Measurements from ENCODE around the gene ZNF134. TPM values are rescaled to one million over a fixed set of nuclear protein-coding genes. Genes with fewer than 3 reads are reported as not detected.

ZNF134 gene
- total and polyA plus RNA-seq, 12 donors = 3.2 to 25.2 (median 18.9) TPM

GRCh38 chr19:57671124-57671895 lies 57.3 kb downstream of the ZNF134 start:
- TF ChIP-seq POLR2A (IDR thresholded peaks at IDR 0.05) (no peak), CTCF (IDR thresholded peaks at IDR 0.05) (no peak)
- no peaks in the 10 kb centered on the region for H3K27me3 ChIP-seq
- no peaks in the 10 kb centered on the region for H3K36me3 ChIP-seq (replicated peaks in 1 of 2)
- intact Hi-C loops (cut with DNase I) = no loop called here
- H3K4me1 ChIP-seq (replicated peaks in 1 of 2) = no peaks in the 10 kb centered on the region
- DNase-seq = no peak
- 57 to 69% (median 63%) methylated on average over 7 of the region's 7 CpGs for WGBS, 4 donors
- no peak overlapping the region for H3K27ac ChIP-seq
- H3K4me3 ChIP-seq = no peak overlapping the region
- H3K9me3 ChIP-seq (replicated peaks in 1 of 3) = no peaks in the 10 kb centered on the region

GRCh38 chr19:57672466-57672865 lies 58.4 kb downstream of the ZNF134 start:
- 72 to 91% (median 81%) methylated on average over 4 of the region's 4 CpGs for WGBS, 4 donors
- DNase-seq = no peak
- H3K4me1 ChIP-seq (replicated peaks in 1 of 2) = no peaks in the 10 kb centered on the region
- H3K27me3 ChIP-seq = no peaks in the 10 kb centered on the region
- intact Hi-C loops (cut with DNase I) = no loop called here
- H3K36me3 ChIP-seq (replicated peaks in 1 of 2) = no peaks in the 10 kb centered on the region
- no peak overlapping the region for H3K4me3 ChIP-seq
- no peaks in the 10 kb centered on the region for H3K9me3 ChIP-seq (replicated peaks in 1 of 3)
- no peak overlapping the region for H3K27ac ChIP-seq
- TF ChIP-seq CTCF (IDR thresholded peaks at IDR 0.05) (no peak), POLR2A (IDR thresholded peaks at IDR 0.05) (no peak)

Other genes with a start within 250 kb of the ZNF134 start
- gene ZNF548, start 224.4 kb upstream of the ZNF134 start, total RNA-seq = 10 to 100 TPM in 8 of 9 donors, 1 to 10 TPM in 1; 8.5 to 21.7 (median 17.3) TPM
- gene ZNF548, start 224.4 kb upstream of the ZNF134 start, polyA plus RNA-seq = 10 to 100 TPM in 1 of 3 donors, 1 to 10 TPM in 2; 4.6 to 10.0 (median 8.1) TPM
- 10 to 100 TPM in 5 of 9 donors, 1 to 10 TPM in 4; 3.6 to 16.5 (median 10.6) TPM for gene ZNF17, start 203.1 kb upstream of the ZNF134 start, total RNA-seq
- gene ZNF17, start 203.1 kb upstream of the ZNF134 start, polyA plus RNA-seq = 1 to 10 TPM; 2.8 to 5.5 (median 4.7) TPM
- 10 to 100 TPM in 5 of 9 donors, 1 to 10 TPM in 4; 3.0 to 26.3 (median 12.3) TPM for gene ZNF749, start 178.9 kb upstream of the ZNF134 start, total RNA-seq
- 10 to 100 TPM in 1 of 3 donors, 1 to 10 TPM in 2; 2.3 to 13.1 (median 2.5) TPM for gene ZNF749, start 178.9 kb upstream of the ZNF134 start, polyA plus RNA-seq
- 1 to 10 TPM in 4 of 9 donors, under 1 TPM in 5; 0.26 to 3.0 (median 0.86) TPM for gene VN1R1, start 157.1 kb upstream of the ZNF134 start, total RNA-seq
- 1 to 10 TPM in 1 of 3 donors, under 1 TPM in 1, not detected in 1; 0.40 to 1.2 TPM for gene VN1R1, start 157.1 kb upstream of the ZNF134 start, polyA plus RNA-seq
- 10 to 100 TPM; 14.9 to 27.9 (median 19.4) TPM for gene ZNF772, start 136.7 kb upstream of the ZNF134 start, total RNA-seq
- gene ZNF772, start 136.7 kb upstream of the ZNF134 start, polyA plus RNA-seq = 1 to 10 TPM; 1.4 to 9.1 (median 2.9) TPM
- 10 to 100 TPM in 8 of 9 donors, 1 to 10 TPM in 1; 5.0 to 16.5 (median 14.0) TPM for gene ZNF419, start 126.5 kb upstream of the ZNF134 start, total RNA-seq
- gene ZNF419, start 126.5 kb upstream of the ZNF134 start, polyA plus RNA-seq = 10 to 100 TPM in 2 of 3 donors, 1 to 10 TPM in 1; 9.0 to 13.0 (median 12.9) TPM
- gene ZNF773, start 114.3 kb upstream of the ZNF134 start, total RNA-seq = 10 to 100 TPM in 8 of 9 donors, 1 to 10 TPM in 1; 9.0 to 21.9 (median 11.9) TPM
- 1 to 10 TPM; 3.1 to 9.1 (median 3.9) TPM for gene ZNF773, start 114.3 kb upstream of the ZNF134 start, polyA plus RNA-seq
- gene ZNF549, start 86.9 kb upstream of the ZNF134 start, total RNA-seq = 1 to 10 TPM; 2.7 to 7.9 (median 5.9) TPM
- gene ZNF549, start 86.9 kb upstream of the ZNF134 start, polyA plus RNA-seq = 1 to 10 TPM; 2.8 to 5.1 (median 2.8) TPM
- 10 to 100 TPM in 3 of 9 donors, 1 to 10 TPM in 6; 2.7 to 13.3 (median 7.1) TPM for gene ZNF550, start 54.4 kb upstream of the ZNF134 start, total RNA-seq
- gene ZNF550, start 54.4 kb upstream of the ZNF134 start, polyA plus RNA-seq = 1 to 10 TPM; 3.4 to 9.1 (median 4.5) TPM
- gene ZNF416, start 35.3 kb upstream of the ZNF134 start, total RNA-seq = 1 to 10 TPM; 2.1 to 7.9 (median 5.8) TPM
- 1 to 10 TPM; 1.9 to 5.3 (median 2.3) TPM for gene ZNF416, start 35.3 kb upstream of the ZNF134 start, polyA plus RNA-seq
- 10 to 100 TPM in 1 of 9 donors, 1 to 10 TPM in 8; 2.8 to 10.5 (median 5.5) TPM for gene ZIK1, start 30.1 kb upstream of the ZNF134 start, total RNA-seq
- 1 to 10 TPM; 1.5 to 4.0 (median 1.9) TPM for gene ZIK1, start 30.1 kb upstream of the ZNF134 start, polyA plus RNA-seq
- 1 to 10 TPM; 1.2 to 5.5 (median 3.1) TPM for gene ZNF530, start 14.4 kb upstream of the ZNF134 start, total RNA-seq
- 1 to 10 TPM; 1.4 to 2.0 (median 1.9) TPM for gene ZNF530, start 14.4 kb upstream of the ZNF134 start, polyA plus RNA-seq
- 10 to 100 TPM; 11.1 to 38.7 (median 15.3) TPM for gene ZNF211, start 18.9 kb downstream of the ZNF134 start, total RNA-seq
- gene ZNF211, start 18.9 kb downstream of the ZNF134 start, polyA plus RNA-seq = 10 to 100 TPM; 10.5 to 31.1 (median 21.6) TPM
- under 1 TPM in 1 of 9 donors, not detected in 8; 0.14 TPM for gene ZSCAN4, start 54.7 kb downstream of the ZNF134 start, total RNA-seq
- gene ZSCAN4, start 54.7 kb downstream of the ZNF134 start, polyA plus RNA-seq = under 1 TPM in 2 of 3 donors, not detected in 1; 0.07 to 0.16 TPM
- 10 to 100 TPM in 1 of 9 donors, 1 to 10 TPM in 8; 4.8 to 10.8 (median 7.3) TPM for gene ZNF551, start 67.7 kb downstream of the ZNF134 start, total RNA-seq
- gene ZNF551, start 67.7 kb downstream of the ZNF134 start, polyA plus RNA-seq = 1 to 10 TPM in 1 of 3 donors, under 1 TPM in 2; 0.88 to 4.1 (median 0.91) TPM
- gene ZNF154, start 95.0 kb downstream of the ZNF134 start, total RNA-seq = 10 to 100 TPM in 2 of 9 donors, 1 to 10 TPM in 7; 2.1 to 13.1 (median 7.2) TPM
- gene ZNF154, start 95.0 kb downstream of the ZNF134 start, polyA plus RNA-seq = 10 to 100 TPM in 1 of 3 donors, 1 to 10 TPM in 2; 5.1 to 11.7 (median 5.6) TPM
- 10 to 100 TPM in 5 of 9 donors, 1 to 10 TPM in 4; 8.8 to 22.6 (median 11.0) TPM for gene ZNF671, start 113.4 kb downstream of the ZNF134 start, total RNA-seq
- gene ZNF671, start 113.4 kb downstream of the ZNF134 start, polyA plus RNA-seq = 10 to 100 TPM in 1 of 3 donors, 1 to 10 TPM in 2; 8.6 to 13.0 (median 8.6) TPM
- 10 to 100 TPM in 8 of 9 donors, 1 to 10 TPM in 1; 9.9 to 26.3 (median 15.4) TPM for gene ZNF776, start 132.6 kb downstream of the ZNF134 start, total RNA-seq
- 10 to 100 TPM in 1 of 3 donors, 1 to 10 TPM in 2; 2.2 to 13.9 (median 6.0) TPM for gene ZNF776, start 132.6 kb downstream of the ZNF134 start, polyA plus RNA-seq
- 10 to 100 TPM in 8 of 9 donors, 1 to 10 TPM in 1; 5.1 to 19.0 (median 15.7) TPM for gene ZNF586, start 155.4 kb downstream of the ZNF134 start, total RNA-seq
- 1 to 10 TPM; 3.6 to 7.0 (median 5.4) TPM for gene ZNF586, start 155.4 kb downstream of the ZNF134 start, polyA plus RNA-seq
- gene ZNF552, start 200.7 kb downstream of the ZNF134 start, total RNA-seq = 10 to 100 TPM in 1 of 9 donors, 1 to 10 TPM in 7, under 1 TPM in 1; 0.66 to 10.5 (median 5.4) TPM
- gene ZNF552, start 200.7 kb downstream of the ZNF134 start, polyA plus RNA-seq = 1 to 10 TPM; 3.2 to 3.9 (median 3.5) TPM
- gene ZNF587B, start 216.1 kb downstream of the ZNF134 start, total RNA-seq = 10 to 100 TPM in 5 of 9 donors, 1 to 10 TPM in 4; 5.0 to 20.1 (median 10.5) TPM
- 1 to 10 TPM; 3.1 to 7.9 (median 7.4) TPM for gene ZNF587B, start 216.1 kb downstream of the ZNF134 start, polyA plus RNA-seq
- gene ZNF587, start 235.6 kb downstream of the ZNF134 start, total RNA-seq = 10 to 100 TPM; 10.6 to 38.6 (median 22.2) TPM
- 10 to 100 TPM in 2 of 3 donors, 1 to 10 TPM in 1; 6.2 to 72.0 (median 23.0) TPM for gene ZNF587, start 235.6 kb downstream of the ZNF134 start, polyA plus RNA-seq